ENCODE data around the gene TEAD4.

Gene TEAD4

GRCh38 chr12:3019005-3019680 is 59.9 kb downstream of the TEAD4 start:
- no peak for DNase-seq
- Mint-ChIP-seq H3K27me3 (peaks cover 0 to 5% of the 10 kb centered on the region in 2 donors), H3K4me1 (peaks cover 0 to 2% of the 10 kb centered on the region in 2 donors), H3K36me3 (no peaks in the 10 kb centered on the region), H3K27ac (no peak overlapping the region), H3K4me3 (no peak overlapping the region), H3K9me3 (no peaks in the 10 kb centered on the region)
- no peak for ATAC-seq (replicated peaks)

DNA sequence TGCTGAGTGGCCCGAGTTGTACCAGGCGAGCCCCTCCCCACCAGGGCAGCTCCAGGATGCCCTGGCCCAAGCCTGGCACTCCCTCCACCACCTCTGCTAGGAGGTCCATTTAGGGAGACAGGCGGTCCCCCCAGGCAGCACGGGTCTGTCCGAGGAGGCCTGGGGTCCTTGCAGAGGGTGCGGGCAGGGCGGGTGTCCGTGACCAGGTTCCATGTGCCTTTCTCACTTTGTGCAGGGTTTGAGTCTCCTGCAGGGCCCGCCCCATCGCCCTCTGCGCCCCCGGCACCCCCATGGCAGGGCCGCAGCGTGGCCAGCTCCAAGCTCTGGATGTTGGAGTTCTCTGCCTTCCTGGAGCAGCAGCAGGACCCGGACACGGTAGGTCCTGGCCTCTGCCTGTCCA is 61.2 kb downstream of the TEAD4 start:
- DNase-seq (no peak), ATAC-seq (replicated peaks) (no peak)
- Mint-ChIP-seq H3K9me3 (no peaks in the 10 kb centered on the region), H3K36me3 (no peaks in the 10 kb centered on the region), H3K4me1 (peaks cover 0 to 2% of the 10 kb centered on the region in 2 donors), H3K27ac (no peak overlapping the region), H3K4me3 (no peak overlapping the region), H3K27me3 (peaks cover 0 to 2% of the 10 kb centered on the region in 2 donors)

- no peaks in the 10 kb centered on the region for H3K9me3 Mint-ChIP-seq
- H3K4me3 Mint-ChIP-seq: no peak overlapping the region
- H3K27ac Mint-ChIP-seq: no peak overlapping the region
- no peak for DNase-seq
- no peaks in the 10 kb centered on the region for H3K36me3 Mint-ChIP-seq
- no peak for ATAC-seq (replicated peaks)
- no peaks in the 10 kb centered on the region for H3K4me1 Mint-ChIP-seq
- H3K27me3 Mint-ChIP-seq: no peaks in the 10 kb centered on the region
These were observed 61.7 kb downstream of the TEAD4 start for GRCh38 chr12:3020850-3021435.

DNA sequence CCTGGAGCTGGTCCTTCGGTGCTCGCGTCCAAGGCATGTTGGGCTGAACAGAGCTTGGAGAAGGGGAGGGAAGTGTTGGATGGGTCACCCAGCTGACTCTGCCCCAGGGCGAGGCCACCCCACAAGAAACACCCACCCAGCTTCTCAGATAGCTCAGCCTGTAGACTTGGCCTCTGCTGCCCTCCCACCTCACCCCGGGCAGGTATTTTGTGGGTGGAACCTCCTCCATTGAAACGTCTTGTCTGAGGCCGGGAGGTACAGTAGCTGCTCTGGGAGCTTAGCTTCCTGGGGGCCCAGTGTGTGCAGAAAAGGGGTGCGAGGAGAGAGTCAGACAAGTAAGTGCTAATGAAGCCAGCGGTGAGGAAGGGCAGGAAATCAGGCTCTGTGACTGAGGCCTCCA is 63.2 kb downstream of the TEAD4 start:
- no peaks in the 10 kb centered on the region for H3K27me3 Mint-ChIP-seq
- H3K9me3 Mint-ChIP-seq: no peaks in the 10 kb centered on the region
- no peak overlapping the region for H3K27ac Mint-ChIP-seq
- no peak overlapping the region for H3K4me3 Mint-ChIP-seq
- ATAC-seq (replicated peaks) (no peak), DNase-seq (no peak)
- H3K36me3 Mint-ChIP-seq: no peaks in the 10 kb centered on the region
- no peaks in the 10 kb centered on the region for H3K4me1 Mint-ChIP-seq

DNA sequence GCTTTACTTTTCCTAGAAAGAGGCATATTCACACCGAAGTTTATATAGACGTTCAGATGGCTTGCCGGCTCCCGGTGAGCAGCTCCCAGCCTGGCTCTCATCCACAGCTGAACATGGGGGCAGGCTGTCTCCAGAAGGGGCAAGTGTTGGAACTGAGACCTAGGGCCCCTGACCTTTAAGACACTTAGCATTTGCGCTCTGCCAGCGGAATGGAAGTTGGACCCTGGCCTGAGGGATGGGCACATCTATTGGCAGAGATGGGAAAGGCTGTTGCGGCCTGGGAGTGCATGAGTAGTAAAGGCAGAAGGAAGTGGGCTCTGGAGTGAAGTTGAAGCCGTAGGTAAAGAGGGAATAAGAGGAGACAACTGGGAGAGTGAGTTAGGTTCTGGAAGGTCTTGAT is 63.8 kb downstream of the TEAD4 start:
- H3K27ac Mint-ChIP-seq: no peak overlapping the region

DNA sequence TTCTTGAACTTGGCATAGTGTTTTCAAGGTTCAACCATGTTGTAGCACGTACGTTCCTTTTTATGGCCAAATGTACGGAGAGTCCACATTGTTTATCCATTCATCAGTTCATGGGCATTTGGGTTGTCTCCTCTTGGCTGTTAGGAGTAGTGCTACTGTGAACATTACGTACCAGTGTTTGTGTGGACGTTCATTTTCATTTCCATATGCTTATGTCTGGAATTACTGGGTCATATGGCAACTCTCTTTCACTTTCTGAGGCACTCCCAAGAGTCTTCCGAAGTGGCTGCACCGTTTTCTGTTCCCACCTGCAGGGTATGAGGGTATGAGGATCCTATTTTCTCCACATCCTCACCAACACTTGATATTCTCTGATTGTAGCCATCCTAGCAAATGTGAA is 68.9 kb downstream of the TEAD4 start:
- DNase-seq: no peak
- no peak overlapping the region for H3K4me3 Mint-ChIP-seq
- H3K27ac Mint-ChIP-seq: no peak overlapping the region
- H3K36me3 Mint-ChIP-seq: no peaks in the 10 kb centered on the region
- H3K4me1 Mint-ChIP-seq: no peaks in the 10 kb centered on the region
- H3K27me3 Mint-ChIP-seq: peaks cover 0 to 5% of the 10 kb centered on the region in 2 donors
- no peaks in the 10 kb centered on the region for H3K9me3 Mint-ChIP-seq
- no peak for ATAC-seq (replicated peaks)

More for the DNA sequence above, 63.8 kb downstream of the TEAD4 start:
- ATAC-seq (replicated peaks) (no peak), DNase-seq (no peak)
- Mint-ChIP-seq H3K9me3 (no peaks in the 10 kb centered on the region), H3K27me3 (no peaks in the 10 kb centered on the region), H3K36me3 (no peaks in the 10 kb centered on the region), H3K4me1 (no peaks in the 10 kb centered on the region), H3K4me3 (no peak overlapping the region)

- Mint-ChIP-seq H3K4me1 (peaks cover 0 to 4% of the 10 kb centered on the region in 2 donors), H3K36me3 (no peaks in the 10 kb centered on the region), H3K27ac (no peak overlapping the region), H3K9me3 (no peaks in the 10 kb centered on the region), H3K27me3 (peaks cover 0 to 11% of the 10 kb centered on the region in 2 donors), H3K4me3 (no peak overlapping the region)
- DNase-seq (no peak), ATAC-seq (replicated peaks) (no peak)
These were observed 71.7 kb downstream of the TEAD4 start for GRCh38 chr12:3030821-3031429.

GRCh38 chr12:3032161-3032560 is 73.0 kb downstream of the TEAD4 start:
- Mint-ChIP-seq H3K27me3 (peaks cover 0 to 11% of the 10 kb centered on the region in 2 donors), H3K4me3 (no peak overlapping the region), H3K9me3 (no peaks in the 10 kb centered on the region), H3K4me1 (peaks cover 0 to 4% of the 10 kb centered on the region in 2 donors), H3K27ac (no peak overlapping the region), H3K36me3 (no peaks in the 10 kb centered on the region)
- ATAC-seq (replicated peaks): no peak
- no peak for DNase-seq

- H3K4me3 Mint-ChIP-seq: no peak overlapping the region
- peaks cover 0 to 11% of the 10 kb centered on the region in 2 donors for H3K27me3 Mint-ChIP-seq
- no peaks in the 10 kb centered on the region for H3K9me3 Mint-ChIP-seq
- no peaks in the 10 kb centered on the region for H3K36me3 Mint-ChIP-seq
- ATAC-seq (replicated peaks): no peak
- no peak overlapping the region for H3K27ac Mint-ChIP-seq
- DNase-seq: no peak
- H3K4me1 Mint-ChIP-seq: peaks cover 0 to 4% of the 10 kb centered on the region in 2 donors
These were observed 73.8 kb downstream of the TEAD4 start for GRCh38 chr12:3032770-3033538.

GRCh38 chr12:3033539-3033867 is 74.3 kb downstream of the TEAD4 start:
- no peaks in the 10 kb centered on the region for H3K9me3 Mint-ChIP-seq
- ATAC-seq (replicated peaks) (no peak), DNase-seq (no peak)
- peaks cover 0 to 4% of the 10 kb centered on the region in 2 donors for H3K4me1 Mint-ChIP-seq
- H3K27ac Mint-ChIP-seq: no peak overlapping the region
- H3K27me3 Mint-ChIP-seq: peaks cover 5 to 11% of the 10 kb centered on the region in 2 donors
- H3K4me3 Mint-ChIP-seq: no peak overlapping the region
- no peaks in the 10 kb centered on the region for H3K36me3 Mint-ChIP-seq

- H3K36me3 Mint-ChIP-seq: no peaks in the 10 kb centered on the region
- no peak overlapping the region for H3K4me3 Mint-ChIP-seq
- peak; percentile 94 to 99 for ATAC-seq (replicated peaks)
- no peaks in the 10 kb centered on the region for H3K9me3 Mint-ChIP-seq
- H3K27me3 Mint-ChIP-seq: peaks cover 10 to 11% of the 10 kb centered on the region in 2 donors
- peak; percentile 33 for DNase-seq
- no peak overlapping the region for H3K27ac Mint-ChIP-seq
- peaks cover 0 to 6% of the 10 kb centered on the region in 2 donors for H3K4me1 Mint-ChIP-seq
These were observed 75.0 kb downstream of the TEAD4 start for GRCh38 chr12:3034067-3034750.

DNA sequence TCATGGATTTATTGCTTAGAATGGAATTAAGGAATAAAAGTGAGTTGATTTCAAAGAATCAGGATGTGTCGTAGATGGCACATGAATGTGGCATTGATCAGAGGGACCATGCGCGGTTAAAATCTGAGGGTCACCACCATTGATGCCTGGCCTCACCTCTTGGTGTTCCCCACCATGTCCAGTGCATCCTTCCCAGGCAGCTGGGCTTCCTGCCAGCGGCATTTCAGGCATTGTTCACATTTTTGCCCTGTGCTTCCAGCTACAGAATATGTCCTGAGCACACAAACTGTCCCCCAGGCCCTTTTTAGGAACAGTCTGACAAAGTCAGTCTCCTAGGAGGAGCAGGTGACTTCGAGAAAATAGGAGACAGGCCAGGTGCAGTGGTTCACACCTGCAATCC is 76.0 kb downstream of the TEAD4 start:
- Mint-ChIP-seq H3K4me1 (peaks cover 0 to 6% of the 10 kb centered on the region in 2 donors), H3K4me3 (no peak overlapping the region), H3K27me3 (peaks cover 11 to 12% of the 10 kb centered on the region in 2 donors), H3K36me3 (no peaks in the 10 kb centered on the region), H3K27ac (no peak overlapping the region), H3K9me3 (no peaks in the 10 kb centered on the region)
- DNase-seq (no peak), ATAC-seq (replicated peaks) (no peak)

GRCh38 chr12:3035815-3036702 is 76.9 kb downstream of the TEAD4 start:
- peaks cover 6 to 15% of the 10 kb centered on the region in 2 donors for H3K27me3 Mint-ChIP-seq
- peaks cover 0 to 8% of the 10 kb centered on the region in 2 donors for H3K4me1 Mint-ChIP-seq
- ATAC-seq (replicated peaks): no peak
- DNase-seq: no peak
- H3K27ac Mint-ChIP-seq: no peak overlapping the region
- H3K9me3 Mint-ChIP-seq: no peaks in the 10 kb centered on the region
- H3K4me3 Mint-ChIP-seq: no peak overlapping the region
- H3K36me3 Mint-ChIP-seq: no peaks in the 10 kb centered on the region

Measured in stimulated activated naive B cell treated with anti-CD40 and anti-IgM and Interleukin-4, amounts not matched to agents 10 μg/mL and 1 μg/mL and 100 μg/mL, for 72 hours (primary cell).